CD4-positive, alpha-beta T cell treated with Interleukin-17A for 1 hour (primary cell): Measurements from ENCODE around the gene GMDS.

Experiments
- DNase-seq: peaks from one replicate; pipeline ENCODE4 v3.0.0-alpha.2; 2020

The GMDS gene

DNA sequence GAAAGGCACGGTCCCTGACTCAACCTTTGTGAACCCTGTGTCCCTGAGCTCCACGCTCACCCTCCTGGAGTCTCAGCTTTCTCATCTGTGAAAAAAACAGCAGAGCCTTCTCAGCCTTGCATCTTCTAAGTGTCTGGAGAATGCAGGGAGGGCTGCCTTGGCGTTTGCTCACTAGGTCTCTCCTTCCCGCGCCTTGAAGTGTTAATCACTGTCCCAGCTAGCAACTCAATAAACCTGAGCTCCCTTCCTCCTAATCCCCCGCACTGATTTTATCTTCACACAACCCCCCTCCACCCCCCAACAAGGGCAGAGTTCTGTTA lies 670.6 kb downstream of the GMDS start:
- no peak for DNase-seq

DNA sequence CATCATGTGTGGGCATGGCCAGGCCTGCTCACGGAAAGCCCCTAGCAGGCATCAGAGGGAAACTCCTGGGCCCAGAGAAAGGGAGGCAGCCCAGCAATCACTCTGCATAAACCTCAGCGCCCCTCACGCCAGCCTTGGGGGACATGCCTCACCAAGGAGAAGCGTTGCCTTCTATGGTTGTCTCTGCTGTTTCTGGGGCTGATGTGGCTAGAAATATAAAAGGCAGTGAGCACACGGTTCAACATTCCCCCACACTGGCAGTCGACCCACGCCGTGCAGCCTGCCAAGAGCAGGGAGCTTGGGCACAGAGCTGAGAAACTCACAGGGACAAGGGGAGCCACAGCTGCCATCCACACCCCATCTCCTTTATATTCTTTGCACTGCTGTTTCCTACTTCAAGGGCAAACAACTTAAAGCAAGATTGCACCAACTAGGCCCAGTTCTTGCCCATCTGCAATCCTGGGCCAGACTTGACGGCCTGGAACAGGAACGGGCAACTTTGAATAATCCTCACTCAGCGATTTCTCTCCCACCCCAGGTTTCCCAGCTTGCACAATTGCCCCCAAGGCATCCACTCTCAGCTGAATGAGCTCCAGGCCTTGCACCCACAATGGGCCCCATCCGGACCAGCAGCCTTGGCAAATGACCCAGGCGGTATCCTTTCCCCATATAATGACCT lies 671.2 kb downstream of the GMDS start:
- DNase-seq = no peak
